ENCODE measurements around the gene ZNF497. TPM values are rescaled to one million over a fixed set of nuclear protein-coding genes. Genes with fewer than 3 reads are reported as not detected.
"Not testable (repeated sequence)": the region's sequence is repeated elsewhere in the genome, so short reads cannot be mapped to it uniquely, and the experiment has no call there.

ZNF497 gene
- total and polyA plus RNA-seq, 8 donors = 0.76 to 4.4 (median 3.1) TPM

GRCh38 chr19:58406818-58407657 lies 44.5 kb upstream of the ZNF497 start:
- Histone ChIP-seq H3K36me3 (no peaks in the 10 kb centered on the region), H3K27ac (peak overlapping the region in 1 of 2 donors; percentile 89), H3K9me3 (no peaks in the 10 kb centered on the region), H3K4me3 (peak overlapping the region in 1 of 2 donors; percentile 92), H3K27me3 (no peaks in the 10 kb centered on the region), H3K4me1 (peaks cover 10 to 30% of the 10 kb centered on the region in 2 donors)
- no peak for DNase-seq
- intact Hi-C loops (cut with DNase I) = no loop called here
- no peak for TF ChIP-seq CTCF (IDR thresholded peaks at IDR 0.05)
- no peak for ATAC-seq

DNA sequence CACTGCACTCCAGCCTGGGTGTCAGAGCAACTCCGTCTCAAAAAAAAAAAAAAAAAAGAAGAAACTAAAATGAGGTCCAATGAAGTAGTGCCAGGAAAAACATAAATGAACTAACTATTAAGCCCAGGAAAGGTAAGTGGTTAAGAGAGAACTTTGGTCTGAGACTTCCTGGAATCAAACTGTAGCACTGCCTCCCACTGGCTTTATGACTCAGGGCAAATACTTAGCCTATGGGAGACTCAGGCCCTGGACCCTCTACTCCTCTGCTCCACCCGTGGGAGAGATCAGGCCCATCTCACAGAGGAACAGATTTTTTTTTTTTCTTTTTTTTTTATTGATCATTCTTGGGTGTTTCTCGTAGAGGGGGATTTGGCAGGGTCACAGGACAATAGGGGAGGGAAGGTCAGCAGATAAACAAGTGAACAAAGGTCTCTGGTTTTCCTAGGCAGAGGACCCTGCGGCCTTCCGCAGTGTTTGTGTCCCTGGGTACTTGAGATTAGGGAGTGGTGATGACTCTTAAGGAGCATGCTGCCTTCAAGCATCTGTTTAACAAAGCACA lies 41.4 kb upstream of the ZNF497 start:
- DNase-seq; H3K4me3 ChIP-seq; H3K27me3 ChIP-seq; ATAC-seq; H3K36me3 ChIP-seq; H3K9me3 ChIP-seq; intact Hi-C loops (cut with DNase I); H3K27ac ChIP-seq: not testable (repeated sequence)
- peaks cover 17 to 29% of the 10 kb centered on the region in 2 donors for H3K4me1 ChIP-seq

DNA sequence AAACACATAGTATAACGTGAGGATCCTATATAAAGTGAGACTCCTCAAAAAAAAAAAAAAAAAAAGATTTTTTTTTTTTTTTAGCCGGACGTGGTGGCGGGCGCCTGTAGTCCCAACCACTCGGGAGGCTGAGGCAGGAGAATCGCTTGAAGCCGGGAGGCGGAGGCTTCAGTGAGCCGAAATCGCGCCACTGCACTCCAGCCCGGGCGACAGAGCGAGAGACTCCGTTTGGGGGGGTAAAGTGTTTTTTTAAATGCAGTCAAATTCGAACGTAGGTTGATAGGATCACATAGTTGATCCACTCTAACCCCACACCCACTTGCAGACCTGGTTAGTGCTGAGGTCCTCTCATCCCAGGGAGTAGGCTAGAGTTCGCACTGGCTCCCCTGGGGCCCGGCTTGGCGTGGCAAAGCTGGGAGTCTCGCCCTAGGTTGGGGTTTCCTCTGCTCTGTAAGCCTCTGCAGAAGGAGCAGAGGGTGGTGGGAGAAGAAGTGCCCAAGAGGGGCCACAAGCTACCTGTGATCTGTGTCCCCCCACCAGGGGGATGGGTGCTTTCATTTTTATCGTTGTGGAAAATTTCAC lies 39.4 kb upstream of the ZNF497 start:
- peak overlapping the region in 1 of 2 donors; percentile 80 for H3K27ac ChIP-seq
- TF ChIP-seq CTCF (IDR thresholded peaks at IDR 0.05) = no peak
- intact Hi-C loops (cut with DNase I) = no loop called here
- H3K4me3 ChIP-seq = peak overlapping the region; percentile 37 to 62
- H3K9me3 ChIP-seq = no peaks in the 10 kb centered on the region
- H3K36me3 ChIP-seq = no peaks in the 10 kb centered on the region
- peaks cover 9 to 16% of the 10 kb centered on the region in 2 donors for H3K4me1 ChIP-seq
- no peak for DNase-seq
- ATAC-seq = no peak
- H3K27me3 ChIP-seq = peaks cover 1 to 17% of the 10 kb centered on the region in 2 donors

GRCh38 chr19:58400916-58401839 lies 38.6 kb upstream of the ZNF497 start:
- intact Hi-C loops (cut with DNase I) = no loop called here
- Histone ChIP-seq H3K4me1 (peaks cover 9 to 16% of the 10 kb centered on the region in 2 donors), H3K27me3 (peaks cover 5 to 23% of the 10 kb centered on the region in 2 donors), H3K9me3 (no peaks in the 10 kb centered on the region), H3K4me3 (peak overlapping the region; percentile 37 to 62), H3K27ac (peak overlapping the region in 1 of 2 donors; percentile 80), H3K36me3 (no peaks in the 10 kb centered on the region)
- no peak for TF ChIP-seq CTCF (IDR thresholded peaks at IDR 0.05)
- ATAC-seq = peak; percentile 99
- peak; percentile 99 to 100 (median 100) for DNase-seq

DNA sequence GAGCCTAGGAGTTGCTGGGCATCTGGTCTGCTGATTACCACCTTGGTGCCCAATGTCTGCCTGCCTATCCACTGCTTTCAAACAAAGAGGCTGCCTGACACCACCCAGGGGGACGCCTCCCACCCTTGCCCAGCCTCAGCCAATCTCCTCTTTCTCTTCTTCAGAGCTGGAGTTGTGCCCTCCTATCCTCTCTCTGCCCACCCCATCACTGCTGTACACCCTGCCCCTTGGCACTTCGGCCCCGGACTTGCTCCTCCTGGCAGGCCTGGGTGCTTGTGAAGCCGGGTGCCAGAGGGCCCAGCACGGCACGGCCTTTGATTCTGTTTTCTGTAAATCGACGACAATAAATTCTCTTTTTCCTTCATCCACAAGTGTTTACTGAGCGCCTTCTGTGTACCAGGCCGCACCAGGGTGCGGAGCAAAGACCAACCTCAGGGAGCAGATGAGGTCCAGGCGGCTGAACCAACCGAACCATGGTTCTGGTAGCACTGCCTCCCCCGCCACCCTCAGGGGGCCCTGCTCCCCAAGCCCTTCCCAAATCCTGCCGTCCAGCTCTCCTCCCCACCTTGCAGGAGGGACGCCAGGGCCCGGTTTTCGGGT lies 37.9 kb upstream of the ZNF497 start:
- DNase-seq (no peak), ATAC-seq (no peak)
- Histone ChIP-seq H3K27ac (no peak overlapping the region), H3K4me1 (peaks cover 9 to 24% of the 10 kb centered on the region in 2 donors), H3K27me3 (peaks cover 5 to 31% of the 10 kb centered on the region in 2 donors), H3K4me3 (peak overlapping the region; percentile 37 to 62), H3K36me3 (no peaks in the 10 kb centered on the region), H3K9me3 (no peaks in the 10 kb centered on the region)
- no peak for TF ChIP-seq CTCF (IDR thresholded peaks at IDR 0.05)
- intact Hi-C loops (cut with DNase I) = no loop called here
